GM19351 (cell line): ENCODE measurements around the gene SRP9.

ENCODE experiments used
- ATAC-seq: cut with Tn5 transposase; IDR thresholded peaks from one replicate; pipeline ENCODE4 v1.9.1; 2021; ENCODE audit warnings: mild to moderate bottlenecking, moderate library complexity; ENCODE audit not compliant: unreplicated experiment

The SRP9 gene, protein sequence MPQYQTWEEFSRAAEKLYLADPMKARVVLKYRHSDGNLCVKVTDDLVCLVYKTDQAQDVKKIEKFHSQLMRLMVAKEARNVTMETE

DNA sequence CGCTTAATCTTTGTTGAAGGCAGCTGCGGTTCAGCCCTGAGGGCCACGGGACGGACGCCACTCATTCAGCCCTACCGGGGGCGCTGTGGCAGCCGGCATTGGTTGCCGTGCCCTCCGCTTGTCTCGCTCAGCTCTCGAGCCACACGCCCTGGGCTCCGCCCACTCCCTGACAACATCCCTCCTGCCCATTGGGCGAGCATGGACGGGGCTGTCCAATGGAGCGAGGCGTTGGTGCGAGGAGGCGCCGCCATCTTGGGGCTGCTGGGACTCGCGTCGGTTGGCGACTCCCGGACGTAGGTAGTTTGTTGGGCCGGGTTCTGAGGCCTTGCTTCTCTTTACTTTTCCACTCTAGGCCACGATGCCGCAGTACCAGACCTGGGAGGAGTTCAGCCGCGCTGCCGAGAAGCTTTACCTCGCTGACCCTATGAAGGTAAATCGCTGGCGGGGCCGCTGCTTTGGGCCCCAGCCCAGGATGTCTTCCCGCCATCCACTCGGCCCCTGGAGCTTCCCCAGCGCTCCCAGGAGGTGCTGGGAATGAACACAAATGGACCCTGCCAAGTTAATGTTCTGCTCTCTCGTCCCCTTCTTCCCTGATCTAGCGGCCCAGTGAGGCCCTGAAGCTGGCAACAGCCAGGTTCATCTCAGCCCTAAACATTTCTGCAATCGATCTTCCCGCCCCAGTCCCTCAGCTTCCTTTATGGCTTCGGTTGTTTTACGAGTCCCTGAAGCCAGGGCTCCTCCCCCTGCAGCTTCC, at the start of gene SRP9:
TSS of gene SRP9 (plus strand) at position 244 of the 754 bp plus-strand sequence. CDS start at position 359, 115 bp downstream.
- ATAC-seq = peak; percentile 98

DNA sequence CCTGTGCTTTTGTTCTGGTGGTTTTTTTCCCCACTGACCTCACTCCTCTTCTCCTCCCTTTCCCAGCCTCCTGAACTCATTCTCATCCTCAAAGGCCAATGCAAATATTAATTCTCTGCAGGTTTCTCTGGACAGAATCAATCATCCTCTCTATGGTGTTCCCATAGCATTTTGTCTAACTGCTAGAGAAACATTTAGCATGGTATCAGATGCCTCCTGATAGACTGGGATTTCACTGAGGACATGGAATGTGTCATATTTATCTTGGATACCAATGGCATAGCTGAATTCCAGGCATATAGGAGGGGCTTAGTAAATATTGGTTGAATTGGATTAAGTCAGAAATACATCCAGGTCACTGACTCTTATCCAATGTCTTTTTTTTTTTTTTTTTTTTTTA, 46.1 kb upstream of the SRP9 start:
- no peak for ATAC-seq

- ATAC-seq = no peak
Measured at GRCh38 chr1:225733254-225733653, 44.4 kb upstream of the SRP9 start.

DNA sequence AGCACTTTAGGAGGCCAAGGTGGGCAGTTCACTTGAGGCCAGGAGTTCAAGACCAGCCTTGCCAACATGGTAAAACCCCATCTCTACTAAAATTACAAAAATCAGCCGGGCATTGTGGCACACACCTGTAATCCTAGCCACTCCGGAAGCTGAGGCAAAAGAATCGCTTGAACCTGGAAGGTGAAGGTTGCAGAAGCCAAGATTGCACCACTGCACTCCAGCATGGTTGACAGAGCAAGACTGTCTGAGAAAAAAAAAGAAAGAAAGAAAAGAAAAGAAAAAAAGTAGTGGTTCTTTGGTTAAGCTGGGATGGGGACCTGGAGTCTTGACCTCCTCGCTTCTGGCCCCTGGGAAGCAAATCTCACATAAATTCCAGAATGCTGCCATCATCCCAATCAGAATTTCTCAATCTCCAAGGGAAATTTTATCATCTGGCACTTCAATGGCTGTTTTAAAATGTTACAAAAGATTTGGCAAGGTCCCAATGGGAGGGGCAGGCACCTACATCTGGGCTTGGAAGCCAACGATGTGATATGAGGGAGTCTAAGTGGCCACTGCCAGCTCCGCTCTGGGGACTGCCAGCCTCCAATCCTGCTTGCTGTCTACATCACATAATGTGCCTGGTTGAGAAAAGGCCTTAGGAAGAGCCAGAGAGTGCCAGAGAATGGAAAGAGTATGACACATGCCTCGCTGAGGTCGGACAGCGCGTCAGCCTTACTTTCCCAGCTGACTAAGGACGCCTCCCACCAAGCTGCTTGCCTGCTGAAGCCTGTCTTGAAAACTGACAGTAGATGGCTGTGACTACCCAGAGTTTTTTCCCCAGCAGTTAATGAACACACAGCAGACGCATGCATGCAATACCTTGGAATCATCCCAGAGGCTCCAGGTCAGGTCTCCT, 42.1 kb upstream of the SRP9 start:
- no peak for ATAC-seq

DNA sequence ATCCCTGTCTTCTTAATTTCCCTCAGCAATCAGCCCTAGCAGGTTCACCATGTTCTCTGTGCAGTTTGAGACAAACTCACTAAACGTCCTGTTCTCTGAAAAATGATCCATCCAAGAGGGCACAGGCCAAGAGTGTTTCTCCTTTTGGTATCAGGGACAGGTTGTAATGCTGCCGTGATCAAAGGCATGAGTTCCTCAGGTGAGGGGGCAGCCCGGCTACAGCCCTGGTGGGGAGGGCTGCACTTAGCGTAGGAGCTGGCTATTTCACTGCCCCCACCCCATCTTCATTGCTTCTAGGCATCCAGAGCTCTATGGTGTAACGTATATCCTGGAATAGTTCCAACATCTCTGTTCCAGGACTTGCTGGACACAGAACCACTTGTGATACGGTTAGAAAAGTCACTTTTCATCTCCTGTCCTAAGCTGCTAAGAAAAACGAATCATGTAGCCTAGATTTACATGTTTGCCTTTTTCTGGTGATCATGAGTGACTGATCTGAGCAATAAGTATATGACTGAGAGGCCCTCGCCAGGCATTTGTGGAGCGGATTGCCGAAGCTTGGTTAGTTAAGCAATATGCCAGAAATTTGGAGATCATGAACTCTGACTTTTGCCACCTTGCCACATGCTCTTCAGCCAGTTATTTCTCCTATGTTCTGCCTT, 41.1 kb upstream of the SRP9 start:
- no peak for ATAC-seq

GRCh38 chr1:225737161-225737560, 40.5 kb upstream of the SRP9 start:
- no peak for ATAC-seq

GRCh38 chr1:225737866-225738265, 39.8 kb upstream of the SRP9 start:
- no peak for ATAC-seq

- no peak for ATAC-seq
Measured at GRCh38 chr1:225738763-225739162, 38.9 kb upstream of the SRP9 start.

GRCh38 chr1:225739542-225740107, 38.0 kb upstream of the SRP9 start:
- ATAC-seq = no peak

GRCh38 chr1:225744745-225745144, 32.9 kb upstream of the SRP9 start:
- ATAC-seq = no peak

GRCh38 chr1:225745273-225745672, 32.4 kb upstream of the SRP9 start:
- ATAC-seq = no peak

GRCh38 chr1:225746361-225747179, 31.1 kb upstream of the SRP9 start:
- no peak for ATAC-seq

DNA sequence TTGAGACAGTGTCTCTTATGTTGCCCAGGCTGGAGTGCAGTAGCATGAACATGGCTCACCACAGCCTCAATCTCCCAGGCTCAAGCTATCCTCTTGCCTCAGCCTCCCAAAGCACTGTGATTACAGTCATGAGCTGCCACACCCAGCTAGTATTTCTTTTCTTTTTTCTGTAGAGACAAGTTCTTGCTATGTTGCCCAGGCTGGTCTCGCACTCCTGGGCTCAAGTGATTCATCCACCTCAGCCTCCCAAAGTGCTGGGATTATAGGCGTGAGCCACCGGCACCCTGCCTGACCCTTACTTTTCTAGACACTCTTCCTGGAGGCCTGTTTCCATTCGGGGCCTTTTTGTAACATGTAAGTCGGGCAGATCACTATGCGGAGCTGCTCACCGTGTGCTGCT, 30.1 kb upstream of the SRP9 start:
- ATAC-seq = no peak

- no peak for ATAC-seq
Measured at GRCh38 chr1:225748529-225748928, 29.1 kb upstream of the SRP9 start.

DNA sequence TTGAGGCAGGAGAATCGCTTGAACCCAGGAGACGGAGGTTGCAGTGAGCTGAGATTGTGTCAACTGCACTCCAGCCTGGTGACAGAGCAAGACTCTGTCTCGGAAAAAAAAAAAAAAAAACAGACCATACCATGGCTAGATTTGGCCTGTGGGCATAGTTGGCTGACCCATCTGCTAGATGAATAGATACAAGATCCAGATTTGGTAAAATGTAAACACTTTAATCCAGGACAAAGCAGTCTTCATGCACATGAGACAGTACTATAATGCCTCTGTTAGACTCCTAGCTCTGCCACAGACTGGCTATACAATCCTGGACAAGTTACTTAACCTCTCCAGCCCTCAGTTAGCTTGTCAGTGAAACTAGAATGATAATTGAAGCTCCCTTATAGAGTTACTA, 27.9 kb upstream of the SRP9 start:
- no peak for ATAC-seq

- no peak for ATAC-seq
Measured at GRCh38 chr1:225750420-225750819, 27.2 kb upstream of the SRP9 start.

DNA sequence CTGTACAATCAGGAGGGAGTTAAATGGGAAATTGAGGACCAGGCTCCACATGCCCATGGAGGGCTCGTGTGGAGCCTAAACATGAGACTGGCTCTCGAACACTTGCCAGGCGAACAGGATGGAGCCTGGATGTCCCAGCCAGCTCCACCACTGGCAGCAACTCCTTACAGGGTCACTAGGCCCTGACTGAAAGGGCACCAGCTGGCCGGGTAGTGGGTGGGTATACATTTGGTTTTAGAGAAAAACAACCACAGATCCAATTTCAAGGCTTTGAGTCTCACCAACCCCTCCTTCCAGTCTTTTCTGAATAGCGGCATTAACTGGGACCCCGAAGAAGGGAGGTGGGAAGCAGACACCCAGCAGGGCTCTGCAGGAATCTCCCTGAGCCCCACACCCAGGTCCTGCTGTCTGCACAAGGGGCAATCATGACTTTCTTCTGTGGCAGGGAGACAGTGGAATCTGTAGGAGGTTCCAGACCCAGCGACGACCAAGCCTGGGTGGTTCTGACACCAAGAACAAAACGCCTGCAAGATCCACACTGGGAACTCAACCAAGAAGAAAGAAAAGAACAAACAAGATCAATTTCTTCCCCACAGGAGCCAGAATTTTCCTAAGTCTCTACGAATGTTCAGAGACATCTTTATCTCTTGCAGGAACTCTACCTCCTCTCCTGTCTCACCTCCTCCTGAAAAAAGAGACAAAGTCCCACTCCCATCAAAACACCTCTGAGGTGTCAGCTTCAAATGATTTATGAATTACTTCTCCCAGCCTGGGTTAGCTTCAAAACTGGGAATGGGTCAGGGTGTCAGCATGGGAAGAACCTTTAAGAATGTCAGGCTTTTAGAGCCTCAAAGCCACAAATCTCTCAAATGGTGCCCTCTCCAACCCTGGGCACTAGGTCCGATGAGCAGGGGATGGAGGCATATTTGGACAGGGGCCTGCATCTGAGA, 26.5 kb upstream of the SRP9 start:
- no peak for ATAC-seq

DNA sequence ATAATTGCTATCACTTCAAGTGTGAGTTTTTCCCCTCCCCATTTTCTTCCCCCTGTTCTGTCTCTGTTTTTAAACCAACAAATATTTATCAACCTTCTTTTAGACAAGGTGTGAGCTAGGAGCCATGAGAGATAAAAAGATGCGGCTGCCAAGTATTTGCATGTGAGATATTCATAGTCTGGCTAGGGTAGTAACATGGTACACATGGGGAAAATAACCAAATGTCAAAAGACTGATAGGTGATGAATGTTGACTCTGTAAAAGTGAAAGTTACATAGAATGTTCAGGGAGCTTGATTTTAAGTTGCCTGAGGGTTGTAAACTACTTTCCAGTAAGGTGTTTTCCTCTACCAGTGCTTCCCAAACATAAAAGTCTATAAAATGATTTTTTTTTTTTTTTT, 25.4 kb upstream of the SRP9 start:
- ATAC-seq = no peak
